PC-3 (cell line): ENCODE measurements around the gene MPDZ.

Source experiments
- CTCF ChIP-seq: fragments of 300-600 bp; sonication (generic); conservative IDR thresholded peaks from 2 replicates; pipeline ENCODE4 v1.5.1; 2017; ENCODE audit warnings: antibody characterized with exemption, low read depth, mild to moderate bottlenecking, low read length
- EZH2 ChIP-seq: fragments of 300-600 bp; sonication (generic); IDR thresholded peaks from one replicate; pipeline ENCODE4 v1.6.1; 2017; ENCODE audit warnings: antibody characterized with exemption, mild to moderate bottlenecking, low read length; ENCODE audit not compliant: unreplicated experiment
- EZH2phosphoT487 ChIP-seq: fragments of 300-600 bp; sonication (generic); IDR thresholded peaks from 2 replicates; pipeline ENCODE4 v1.6.1; 2018; ENCODE audit warnings: mild to moderate bottlenecking, antibody characterized with exemption, low read length, borderline replicate concordance

GRCh38 chr9:13264788-13265187 is 14.7 kb downstream of the MPDZ start:
- TF ChIP-seq CTCF (no peak), EZH2 (no peak), EZH2phosphoT487 (no peak)
